HepG2 (cell line): ENCODE data around the gene ZNRD2. TPM values are rescaled to one million over a fixed set of nuclear protein-coding genes. Genes with fewer than 3 reads are reported as not detected.
A peak's percentile ranks its signal among the peaks of the same experiment; 100 is the strongest.

ENCODE experiments used
- ADNP ChIP-seq: sonication (generic); formaldehyde crosslinking; IDR thresholded peaks from 2 replicates; pipeline ENCODE4 v1.4.0; 2020; ENCODE audit warnings: missing genetic modification reagents
- ARNTL ChIP-seq: sonication (generic); formaldehyde crosslinking; IDR thresholded peaks from 2 replicates; pipeline ENCODE4 v1.4.0; 2020; ENCODE audit warnings: mild to moderate bottlenecking, missing genetic modification reagents
- GATAD1 ChIP-seq: IDR thresholded peaks from 2 replicates; pipeline ENCODE4 v1.6.1; 2016; ENCODE audit warnings: missing genetic modification reagents, missing compliant biosample characterization
- GLI4 ChIP-seq: sonication (generic); formaldehyde crosslinking; IDR thresholded peaks from 2 replicates; pipeline ENCODE4 v1.5.1; 2020; ENCODE audit warnings: missing genetic modification reagents, mild to moderate bottlenecking, moderate library complexity, borderline replicate concordance
- KDM5B ChIP-seq: sonication (generic); formaldehyde crosslinking; IDR thresholded peaks from 2 replicates; pipeline ENCODE4 v1.4.0; 2020; ENCODE audit warnings: missing genetic modification reagents, mild to moderate bottlenecking, borderline replicate concordance
- NFKB2 ChIP-seq: sonication (generic); formaldehyde crosslinking; IDR thresholded peaks from 2 replicates; pipeline ENCODE4 v1.4.0; 2020; ENCODE audit warnings: missing genetic modification reagents, borderline replicate concordance
- PAWR ChIP-seq: sonication (generic); formaldehyde crosslinking; IDR thresholded peaks from 2 replicates; pipeline ENCODE4 v1.4.0; 2020; ENCODE audit warnings: missing genetic modification reagents, mild to moderate bottlenecking, borderline replicate concordance
- RFX1 ChIP-seq: fragments of 450-650 bp; IDR thresholded peaks from 2 replicates; pipeline ENCODE4 v1.6.1; 2017
- SALL1 ChIP-seq: sonication (generic); formaldehyde crosslinking; IDR thresholded peaks from 2 replicates; pipeline ENCODE4 v1.8.0; 2022; ENCODE audit warnings: mild to moderate bottlenecking, missing genetic modification reagents
- TP53 ChIP-seq: sonication (generic); formaldehyde crosslinking; conservative IDR thresholded peaks from 2 replicates; pipeline ENCODE4 v1.4.0; 2020; ENCODE audit warnings: missing genetic modification reagents
- ZBTB3 ChIP-seq: sonication (generic); formaldehyde crosslinking; IDR thresholded peaks from 2 replicates; pipeline ENCODE4 v1.4.0; 2020; ENCODE audit warnings: low read depth, mild to moderate bottlenecking, moderate library complexity, missing genetic modification reagents, borderline replicate concordance
- ZNF709 ChIP-seq: sonication (generic); formaldehyde crosslinking; IDR thresholded peaks from 2 replicates; pipeline ENCODE4 v1.5.0; 2020; ENCODE audit warnings: mild to moderate bottlenecking, missing genetic modification reagents
- polyA plus RNA-seq, 8 experiments: library from polyadenylated mRNA; depleted of rRNA in 3 of 8; stranded (reverse) in 7 of 8; unstranded in 1 of 8; fragments of >200 nt; fragmentation: Illumina TruSeq in 4 of 8; extraction: Trizol in 4 of 8; gene quantifications; 2 replicates each; pipeline versions ENCODE4 v1.2.1 to v1.2.3, GENCODE V29; 2011 to 2016; ENCODE audit warnings: low read depth in 4 of 8, missing spikeins in 1 of 8, mixed read lengths in 1 of 8; ENCODE audit not compliant: insufficient read depth in 1 of 8
- total RNA-seq, 5 experiments: library from RNA; depleted of rRNA; stranded (reverse); fragments of >200 nt; fragmentation: Illumina TruSeq; extraction: Trizol; gene quantifications; 2 replicates each; pipeline ENCODE4 v1.2.3, GENCODE V29; 2016; ENCODE audit warnings: low read depth in 1 of 5
- TF ChIP-seq, protein P1 (sequence below): sonication (generic); formaldehyde crosslinking; IDR thresholded peaks from 2 replicates; pipeline ENCODE4 v1.4.0; 2020; ENCODE audit warnings: missing genetic modification reagents
- TF ChIP-seq, protein P2 (sequence below): sonication (generic); formaldehyde crosslinking; conservative IDR thresholded peaks from 2 replicates; pipeline ENCODE4 v1.8.0; 2022; ENCODE audit warnings: low read depth, missing genetic modification reagents
- TF ChIP-seq, protein P3 (sequence below): sonication (generic); formaldehyde crosslinking; IDR thresholded peaks from 2 replicates; pipeline ENCODE4 v1.4.0; 2020; ENCODE audit warnings: mild to moderate bottlenecking, missing genetic modification reagents
- TF ChIP-seq, protein P4 (sequence below): sonication (generic); formaldehyde crosslinking; IDR thresholded peaks from 2 replicates; pipeline ENCODE4 v1.5.1; 2020; ENCODE audit warnings: missing genetic modification reagents, mild to moderate bottlenecking, borderline replicate concordance
- TF ChIP-seq, protein P5 (sequence below): sonication (generic); formaldehyde crosslinking; IDR thresholded peaks from 2 replicates; pipeline ENCODE4; 2020; ENCODE audit warnings: missing genetic modification reagents, mild to moderate bottlenecking, borderline replicate concordance

Gene ZNRD2
- total and polyA plus RNA-seq, 2 of the 13 experiments (the other 11 are each of a cell fraction or from before 2014, with no cell fraction given), result 29.2 to 34.0 TPM

DNA sequence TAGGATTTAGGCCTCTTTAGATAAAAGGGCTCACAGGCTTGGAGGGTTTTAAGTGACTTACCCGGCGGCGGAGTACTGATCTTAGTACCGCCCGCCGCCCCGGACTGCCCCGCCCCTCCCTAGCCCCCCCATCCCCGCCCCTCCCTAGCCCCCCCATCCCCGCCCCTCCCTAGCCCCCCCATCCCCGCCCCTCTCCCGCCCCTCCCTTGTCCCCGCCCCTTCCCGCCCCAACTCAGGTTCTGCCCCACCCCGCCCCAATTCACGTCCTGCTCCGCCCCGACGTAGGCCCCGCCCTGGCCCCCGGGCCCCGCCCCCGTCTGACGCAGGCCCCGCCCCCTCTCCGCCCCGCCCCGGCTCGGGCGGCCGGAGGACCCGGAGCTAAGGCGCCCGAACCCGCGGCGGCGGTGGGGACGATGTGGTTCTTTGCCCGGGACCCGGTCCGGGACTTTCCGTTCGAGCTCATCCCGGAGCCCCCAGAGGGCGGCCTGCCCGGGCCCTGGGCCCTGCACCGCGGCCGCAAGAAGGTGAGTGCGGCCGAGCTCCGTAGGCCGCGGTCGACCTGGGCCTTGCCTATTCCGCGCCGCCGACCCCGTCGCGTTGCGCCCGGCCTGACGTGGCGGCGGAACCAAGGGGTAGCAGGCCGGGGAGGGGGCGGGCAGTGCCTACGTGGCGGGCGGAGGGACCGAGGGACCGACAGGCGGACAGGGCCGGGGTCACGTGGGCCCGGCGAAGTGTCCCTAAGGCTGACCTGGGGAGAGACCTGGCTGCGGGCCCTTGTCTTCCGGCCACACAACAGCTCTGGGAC, 45.3 kb upstream of the ZNRD2 start, which contains the start of gene SCYL1 (continued):
- TF ChIP-seq, protein P1, sequence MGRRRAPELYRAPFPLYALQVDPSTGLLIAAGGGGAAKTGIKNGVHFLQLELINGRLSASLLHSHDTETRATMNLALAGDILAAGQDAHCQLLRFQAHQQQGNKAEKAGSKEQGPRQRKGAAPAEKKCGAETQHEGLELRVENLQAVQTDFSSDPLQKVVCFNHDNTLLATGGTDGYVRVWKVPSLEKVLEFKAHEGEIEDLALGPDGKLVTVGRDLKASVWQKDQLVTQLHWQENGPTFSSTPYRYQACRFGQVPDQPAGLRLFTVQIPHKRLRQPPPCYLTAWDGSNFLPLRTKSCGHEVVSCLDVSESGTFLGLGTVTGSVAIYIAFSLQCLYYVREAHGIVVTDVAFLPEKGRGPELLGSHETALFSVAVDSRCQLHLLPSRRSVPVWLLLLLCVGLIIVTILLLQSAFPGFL (CRISPR knock-in tag), result no peak
- TF ChIP-seq PAWR (no peak), ARNTL (CRISPR knock-in tag) (no peak; the same call in 1 of the 2 replicates), ADNP (peak; percentile 48; the same call in 1 of the 2 replicates), TP53 (CRISPR knock-in tag) (no peak), GATAD1 (0 out of 2 replicates have a peak, but pooled peaks have one; percentile 24), RFX1 (no peak), SALL1 (CRISPR knock-in tag) (peak; percentile 64), ZNF709 (no peak), NFKB2 (peak; percentile 69; the same call in 1 of the 2 replicates), KDM5B (CRISPR knock-in tag) (peak; percentile 76; the same call in 1 of the 2 replicates), ZBTB3 (no peak; the same call in 1 of the 2 replicates), GLI4 (no peak)
- TF ChIP-seq, protein P2, sequence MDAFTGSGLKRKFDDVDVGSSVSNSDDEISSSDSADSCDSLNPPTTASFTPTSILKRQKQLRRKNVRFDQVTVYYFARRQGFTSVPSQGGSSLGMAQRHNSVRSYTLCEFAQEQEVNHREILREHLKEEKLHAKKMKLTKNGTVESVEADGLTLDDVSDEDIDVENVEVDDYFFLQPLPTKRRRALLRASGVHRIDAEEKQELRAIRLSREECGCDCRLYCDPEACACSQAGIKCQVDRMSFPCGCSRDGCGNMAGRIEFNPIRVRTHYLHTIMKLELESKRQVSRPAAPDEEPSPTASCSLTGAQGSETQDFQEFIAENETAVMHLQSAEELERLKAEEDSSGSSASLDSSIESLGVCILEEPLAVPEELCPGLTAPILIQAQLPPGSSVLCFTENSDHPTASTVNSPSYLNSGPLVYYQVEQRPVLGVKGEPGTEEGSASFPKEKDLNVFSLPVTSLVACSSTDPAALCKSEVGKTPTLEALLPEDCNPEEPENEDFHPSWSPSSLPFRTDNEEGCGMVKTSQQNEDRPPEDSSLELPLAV (CRISPR knock-in tag), result no peak
- TF ChIP-seq, protein P3, sequence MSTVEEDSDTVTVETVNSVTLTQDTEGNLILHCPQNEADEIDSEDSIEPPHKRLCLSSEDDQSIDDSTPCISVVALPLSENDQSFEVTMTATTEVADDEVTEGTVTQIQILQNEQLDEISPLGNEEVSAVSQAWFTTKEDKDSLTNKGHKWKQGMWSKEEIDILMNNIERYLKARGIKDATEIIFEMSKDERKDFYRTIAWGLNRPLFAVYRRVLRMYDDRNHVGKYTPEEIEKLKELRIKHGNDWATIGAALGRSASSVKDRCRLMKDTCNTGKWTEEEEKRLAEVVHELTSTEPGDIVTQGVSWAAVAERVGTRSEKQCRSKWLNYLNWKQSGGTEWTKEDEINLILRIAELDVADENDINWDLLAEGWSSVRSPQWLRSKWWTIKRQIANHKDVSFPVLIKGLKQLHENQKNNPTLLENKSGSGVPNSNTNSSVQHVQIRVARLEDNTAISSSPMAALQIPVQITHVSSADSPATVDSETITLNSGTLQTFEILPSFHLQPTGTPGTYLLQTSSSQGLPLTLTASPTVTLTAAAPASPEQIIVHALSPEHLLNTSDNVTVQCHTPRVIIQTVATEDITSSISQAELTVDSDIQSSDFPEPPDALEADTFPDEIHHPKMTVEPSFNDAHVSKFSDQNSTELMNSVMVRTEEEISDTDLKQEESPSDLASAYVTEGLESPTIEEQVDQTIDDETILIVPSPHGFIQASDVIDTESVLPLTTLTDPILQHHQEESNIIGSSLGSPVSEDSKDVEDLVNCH (CRISPR knock-in tag), result no peak
- TF ChIP-seq, protein P4, sequence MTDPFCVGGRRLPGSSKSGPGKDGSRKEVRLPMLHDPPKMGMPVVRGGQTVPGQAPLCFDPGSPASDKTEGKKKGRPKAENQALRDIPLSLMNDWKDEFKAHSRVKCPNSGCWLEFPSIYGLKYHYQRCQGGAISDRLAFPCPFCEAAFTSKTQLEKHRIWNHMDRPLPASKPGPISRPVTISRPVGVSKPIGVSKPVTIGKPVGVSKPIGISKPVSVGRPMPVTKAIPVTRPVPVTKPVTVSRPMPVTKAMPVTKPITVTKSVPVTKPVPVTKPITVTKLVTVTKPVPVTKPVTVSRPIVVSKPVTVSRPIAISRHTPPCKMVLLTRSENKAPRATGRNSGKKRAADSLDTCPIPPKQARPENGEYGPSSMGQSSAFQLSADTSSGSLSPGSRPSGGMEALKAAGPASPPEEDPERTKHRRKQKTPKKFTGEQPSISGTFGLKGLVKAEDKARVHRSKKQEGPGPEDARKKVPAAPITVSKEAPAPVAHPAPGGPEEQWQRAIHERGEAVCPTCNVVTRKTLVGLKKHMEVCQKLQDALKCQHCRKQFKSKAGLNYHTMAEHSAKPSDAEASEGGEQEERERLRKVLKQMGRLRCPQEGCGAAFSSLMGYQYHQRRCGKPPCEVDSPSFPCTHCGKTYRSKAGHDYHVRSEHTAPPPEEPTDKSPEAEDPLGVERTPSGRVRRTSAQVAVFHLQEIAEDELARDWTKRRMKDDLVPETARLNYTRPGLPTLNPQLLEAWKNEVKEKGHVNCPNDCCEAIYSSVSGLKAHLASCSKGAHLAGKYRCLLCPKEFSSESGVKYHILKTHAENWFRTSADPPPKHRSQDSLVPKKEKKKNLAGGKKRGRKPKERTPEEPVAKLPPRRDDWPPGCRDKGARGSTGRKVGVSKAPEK (CRISPR knock-in tag), result no peak
- TF ChIP-seq, protein P5, sequence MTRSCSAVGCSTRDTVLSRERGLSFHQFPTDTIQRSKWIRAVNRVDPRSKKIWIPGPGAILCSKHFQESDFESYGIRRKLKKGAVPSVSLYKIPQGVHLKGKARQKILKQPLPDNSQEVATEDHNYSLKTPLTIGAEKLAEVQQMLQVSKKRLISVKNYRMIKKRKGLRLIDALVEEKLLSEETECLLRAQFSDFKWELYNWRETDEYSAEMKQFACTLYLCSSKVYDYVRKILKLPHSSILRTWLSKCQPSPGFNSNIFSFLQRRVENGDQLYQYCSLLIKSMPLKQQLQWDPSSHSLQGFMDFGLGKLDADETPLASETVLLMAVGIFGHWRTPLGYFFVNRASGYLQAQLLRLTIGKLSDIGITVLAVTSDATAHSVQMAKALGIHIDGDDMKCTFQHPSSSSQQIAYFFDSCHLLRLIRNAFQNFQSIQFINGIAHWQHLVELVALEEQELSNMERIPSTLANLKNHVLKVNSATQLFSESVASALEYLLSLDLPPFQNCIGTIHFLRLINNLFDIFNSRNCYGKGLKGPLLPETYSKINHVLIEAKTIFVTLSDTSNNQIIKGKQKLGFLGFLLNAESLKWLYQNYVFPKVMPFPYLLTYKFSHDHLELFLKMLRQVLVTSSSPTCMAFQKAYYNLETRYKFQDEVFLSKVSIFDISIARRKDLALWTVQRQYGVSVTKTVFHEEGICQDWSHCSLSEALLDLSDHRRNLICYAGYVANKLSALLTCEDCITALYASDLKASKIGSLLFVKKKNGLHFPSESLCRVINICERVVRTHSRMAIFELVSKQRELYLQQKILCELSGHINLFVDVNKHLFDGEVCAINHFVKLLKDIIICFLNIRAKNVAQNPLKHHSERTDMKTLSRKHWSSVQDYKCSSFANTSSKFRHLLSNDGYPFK, result no peak; the same call in 1 of the 2 replicates
